ENCODE data around the gene KRTAP10-2.

KRTAP10-2 gene

GRCh38 chr21:44564886-44565598 lies 13.7 kb upstream of the KRTAP10-2 start (continued):
- TF ChIP-seq REST (tag by site-specific recombination; IDR thresholded peaks at IDR 0.05): no peak
- TF ChIP-seq ZNF580 (tag by site-specific recombination; IDR thresholded peaks at IDR 0.05): no peak
- no peak for TF ChIP-seq ZEB2 (tag by site-specific recombination; IDR thresholded peaks at IDR 0.05)
- no peak for TF ChIP-seq ZNF140 (tag by site-specific recombination; IDR thresholded peaks at IDR 0.05)
- no peak for TF ChIP-seq KLF16 (tag by site-specific recombination; IDR thresholded peaks at IDR 0.05)

- Histone ChIP-seq H3K27ac (ENCODE audit: extremely low read depth, low read depth, low read length) (no peak overlapping the region), H3K4me1 (ENCODE audit: control insufficient read depth, insufficient read depth, low read length) (no peaks in the 10 kb centered on the region), H3K36me3 (ENCODE audit: control insufficient read depth in 2 of 2, insufficient read depth in 1 of 2, low read length in 2 of 2) (no peaks in the 10 kb centered on the region), H3K4me3 (ENCODE audit: low read depth, low read length) (no peak overlapping the region), H3K9me3 (ENCODE audit: control insufficient read depth, insufficient read depth, low read depth, low read length) (no peaks in the 10 kb centered on the region)
- ChIA-PET POLR2A (no interaction called here), CTCF (no interaction called here)
- TF ChIP-seq ZNF184 (tag by site-specific recombination; IDR thresholded peaks at IDR 0.05) (no peak), ZNF518A (tag by site-specific recombination; conservative IDR thresholded peaks at IDR 0.05; ENCODE audit: low read depth) (no peak), ZIC2 (tag by site-specific recombination; IDR thresholded peaks at IDR 0.05) (no peak), HOXC10 (CRISPR knock-in tag; IDR thresholded peaks at IDR 0.05) (no peak), ZBTB49 (tag by site-specific recombination; IDR thresholded peaks at IDR 0.05; ENCODE audit: low read depth) (no peak), AEBP2 (tag by site-specific recombination; IDR thresholded peaks at IDR 0.05; ENCODE audit: borderline replicate concordance) (no peak), ELK4 (IDR thresholded peaks at IDR 0.05; ENCODE audit: borderline replicate concordance, low read depth, low read length) (no peak), ZNF707 (tag by site-specific recombination; IDR thresholded peaks at IDR 0.05) (no peak), ZNF2 (tag by site-specific recombination; IDR thresholded peaks at IDR 0.05) (no peak), ZNF37A (tag by site-specific recombination; IDR thresholded peaks at IDR 0.05) (no peak), ZNF350 (tag by site-specific recombination; IDR thresholded peaks at IDR 0.05) (no peak), ZNF571 (tag by site-specific recombination; IDR thresholded peaks at IDR 0.05) (no peak), ZNF629 (tag by site-specific recombination; IDR thresholded peaks at IDR 0.05) (no peak), MZF1 (tag by site-specific recombination; IDR thresholded peaks at IDR 0.05; ENCODE audit: borderline replicate concordance) (no peak), ZNF202 (tag by site-specific recombination; IDR thresholded peaks at IDR 0.05; ENCODE audit: borderline replicate concordance) (no peak), INSM2 (tag by site-specific recombination; IDR thresholded peaks at IDR 0.05) (no peak)
Measured at GRCh38 chr21:44564099-44564498, 12.8 kb upstream of the KRTAP10-2 start.

Data from HEK293 (cell line).